Mesothelial cell of epicardium (in vitro differentiated cells): Measurements from ENCODE around the gene MAL. TPM values are rescaled to one million over a fixed set of nuclear protein-coding genes. Genes with fewer than 3 reads are reported as not detected.

ENCODE experiments used
- DNase-seq, 2 experiments: peaks; one replicate each; pipeline ENCODE4 v3.0.0; 2021; ENCODE audit warnings: low spot score in 2 of 2; ENCODE audit not compliant: unreplicated experiment in 2 of 2
- H3K27ac Mint-ChIP-seq: 2 replicates; pipeline ENCODE4 v1.8.0; 2021; ENCODE audit warnings: mixed read lengths
- H3K27me3 Mint-ChIP-seq: 2 replicates; pipeline ENCODE4 v1.8.0; 2021; ENCODE audit warnings: low read depth, mixed read lengths
- H3K36me3 Mint-ChIP-seq: 2 replicates; pipeline ENCODE4 v1.8.0; 2021; ENCODE audit warnings: mixed read lengths
- H3K4me1 Mint-ChIP-seq: 2 replicates; pipeline ENCODE4 v1.8.0; 2021; ENCODE audit warnings: mixed read lengths
- H3K4me3 Mint-ChIP-seq: 2 replicates; pipeline ENCODE4 v1.8.0; 2021; ENCODE audit warnings: mild to moderate bottlenecking, moderate library complexity, mixed read lengths
- H3K9me3 Mint-ChIP-seq: 2 replicates; pipeline ENCODE4 v1.8.0; 2021; ENCODE audit warnings: mixed read lengths
- CTCF ChIP-seq: fragments of 200-600 bp; sonication (generic); IDR thresholded peaks from one replicate; pipeline ENCODE4 v1.5.0; 2021; ENCODE audit warnings: antibody characterized with exemption; ENCODE audit not compliant: unreplicated experiment
- total RNA-seq: library from RNA; stranded (reverse); gene quantifications from 3 replicates; pipeline ENCODE4 v1.2.1, GENCODE V29; 2021

Gene MAL
- total RNA-seq, 1 donor from 2014 or later = not detected

- Mint-ChIP-seq H3K27ac (no peak overlapping the region), H3K4me1 (peaks cover 3% of the 10 kb centered on the region), H3K9me3 (no peaks in the 10 kb centered on the region), H3K4me3 (peak overlapping the region; percentile 68), H3K36me3 (no peaks in the 10 kb centered on the region), H3K27me3 (peaks cover 61% of the 10 kb centered on the region)
- DNase-seq = no peak
- TF ChIP-seq CTCF = no peak
Measured at GRCh38 chr2:95077530-95077825, 52.0 kb downstream of the MAL start.

GRCh38 chr2:95077861-95078603 is 52.5 kb downstream of the MAL start:
- TF ChIP-seq CTCF = no peak
- no peak for DNase-seq
- peaks cover 3% of the 10 kb centered on the region for H3K4me1 Mint-ChIP-seq
- peaks cover 56% of the 10 kb centered on the region for H3K27me3 Mint-ChIP-seq
- no peaks in the 10 kb centered on the region for H3K9me3 Mint-ChIP-seq
- no peak overlapping the region for H3K4me3 Mint-ChIP-seq
- no peak overlapping the region for H3K27ac Mint-ChIP-seq
- no peaks in the 10 kb centered on the region for H3K36me3 Mint-ChIP-seq

- Mint-ChIP-seq H3K36me3 (peaks cover 4% of the 10 kb centered on the region), H3K27ac (no peak overlapping the region), H3K9me3 (peaks cover 4% of the 10 kb centered on the region), H3K4me1 (peaks cover 3% of the 10 kb centered on the region), H3K4me3 (no peak overlapping the region), H3K27me3 (peaks cover 46% of the 10 kb centered on the region)
- no peak for DNase-seq
- TF ChIP-seq CTCF = no peak
Measured at GRCh38 chr2:95079199-95079683, 53.7 kb downstream of the MAL start.

GRCh38 chr2:95082477-95082876 is 57.0 kb downstream of the MAL start:
- peaks cover 27% of the 10 kb centered on the region for H3K27me3 Mint-ChIP-seq
- H3K27ac Mint-ChIP-seq = no peak overlapping the region
- H3K9me3 Mint-ChIP-seq = peaks cover 14% of the 10 kb centered on the region

GRCh38 chr2:95086017-95086416 is 60.5 kb downstream of the MAL start:
- Mint-ChIP-seq H3K36me3 (peaks cover 42% of the 10 kb centered on the region), H3K9me3 (peaks cover 14% of the 10 kb centered on the region), H3K27ac (no peak overlapping the region), H3K27me3 (no peaks in the 10 kb centered on the region), H3K4me1 (no peaks in the 10 kb centered on the region), H3K4me3 (no peak overlapping the region)
- TF ChIP-seq CTCF = no peak
- DNase-seq = no peak

More at GRCh38 chr2:95082477-95082876, 57.0 kb downstream of the MAL start:
- no peak overlapping the region for H3K4me3 Mint-ChIP-seq
- TF ChIP-seq CTCF = no peak
- DNase-seq = no peak
- H3K36me3 Mint-ChIP-seq = peaks cover 30% of the 10 kb centered on the region
- no peaks in the 10 kb centered on the region for H3K4me1 Mint-ChIP-seq
